NCI-H69 (cell line): Measurements from ENCODE around the gene FXYD5.

Source experiments
- DNase-seq: peaks from one replicate; lab custom pipeline; 2025; lab: John Stamatoyannopoulos, UW

The FXYD5 gene, protein sequence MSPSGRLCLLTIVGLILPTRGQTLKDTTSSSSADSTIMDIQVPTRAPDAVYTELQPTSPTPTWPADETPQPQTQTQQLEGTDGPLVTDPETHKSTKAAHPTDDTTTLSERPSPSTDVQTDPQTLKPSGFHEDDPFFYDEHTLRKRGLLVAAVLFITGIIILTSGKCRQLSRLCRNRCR

DNA sequence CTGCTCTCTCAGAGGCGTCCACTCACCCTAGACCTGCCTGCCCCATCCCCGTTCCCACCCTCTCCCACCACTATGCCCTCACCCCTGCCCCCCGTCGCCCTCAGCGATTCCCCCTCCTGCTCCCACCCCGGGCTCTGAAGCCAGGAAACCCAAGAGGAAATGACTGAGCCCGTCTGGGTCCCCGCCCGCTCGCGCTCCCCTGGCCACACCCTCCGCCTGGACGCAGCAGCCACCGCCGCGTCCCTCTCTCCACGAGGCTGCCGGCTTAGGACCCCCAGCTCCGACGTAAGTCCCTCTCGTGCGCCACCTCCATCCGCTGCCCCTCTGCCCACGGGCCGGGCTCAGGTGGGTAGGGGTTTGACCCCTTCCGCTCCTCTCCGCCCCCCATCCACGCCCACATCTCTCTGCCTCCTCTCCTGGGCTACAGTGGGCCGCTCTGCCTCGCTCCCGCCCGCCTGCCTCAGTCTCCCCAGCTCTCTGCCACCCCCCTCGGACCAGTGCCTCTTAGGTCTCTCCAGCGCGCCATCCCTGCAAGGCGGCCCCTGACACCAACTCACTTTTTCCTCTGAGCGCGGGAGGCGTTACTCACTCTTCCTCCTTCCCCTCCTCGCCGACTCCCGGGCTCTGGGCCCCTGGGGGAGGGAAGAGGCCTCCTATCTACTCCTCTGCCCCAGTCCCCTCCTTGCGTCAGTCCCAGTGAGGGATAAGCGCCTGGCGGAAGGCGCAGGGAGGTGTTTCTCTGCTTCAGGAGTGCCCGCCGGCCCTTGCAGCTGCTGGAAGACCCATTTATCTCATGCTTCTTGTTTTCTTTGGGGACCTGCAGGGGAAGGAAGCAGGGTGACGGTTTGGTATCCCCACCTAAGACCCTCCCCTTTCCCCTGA is at the start of gene FXYD5:
TSS of gene FXYD5 (plus strand) at position 211 of the 882 bp plus-strand sequence. CDS start 816 bp downstream, outside the sequence.
- DNase-seq: peak; percentile 61

DNA sequence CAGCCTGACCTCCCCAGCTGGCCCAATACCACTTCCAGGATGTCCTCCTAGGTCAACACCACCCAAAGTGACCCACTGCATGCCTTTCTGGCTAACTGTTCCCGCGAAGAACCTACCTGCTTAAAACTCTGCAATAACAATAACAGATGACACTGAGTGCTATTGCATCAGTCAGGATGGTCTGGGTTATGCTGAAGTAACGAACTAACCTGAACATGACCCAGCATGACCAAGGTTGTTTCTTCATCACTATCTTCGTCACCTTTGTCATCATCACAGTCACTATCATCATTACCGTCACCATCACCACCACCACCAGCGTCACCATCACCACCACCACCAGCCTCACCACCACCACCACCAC is 49.5 kb upstream of the FXYD5 start:
- DNase-seq: no peak

DNA sequence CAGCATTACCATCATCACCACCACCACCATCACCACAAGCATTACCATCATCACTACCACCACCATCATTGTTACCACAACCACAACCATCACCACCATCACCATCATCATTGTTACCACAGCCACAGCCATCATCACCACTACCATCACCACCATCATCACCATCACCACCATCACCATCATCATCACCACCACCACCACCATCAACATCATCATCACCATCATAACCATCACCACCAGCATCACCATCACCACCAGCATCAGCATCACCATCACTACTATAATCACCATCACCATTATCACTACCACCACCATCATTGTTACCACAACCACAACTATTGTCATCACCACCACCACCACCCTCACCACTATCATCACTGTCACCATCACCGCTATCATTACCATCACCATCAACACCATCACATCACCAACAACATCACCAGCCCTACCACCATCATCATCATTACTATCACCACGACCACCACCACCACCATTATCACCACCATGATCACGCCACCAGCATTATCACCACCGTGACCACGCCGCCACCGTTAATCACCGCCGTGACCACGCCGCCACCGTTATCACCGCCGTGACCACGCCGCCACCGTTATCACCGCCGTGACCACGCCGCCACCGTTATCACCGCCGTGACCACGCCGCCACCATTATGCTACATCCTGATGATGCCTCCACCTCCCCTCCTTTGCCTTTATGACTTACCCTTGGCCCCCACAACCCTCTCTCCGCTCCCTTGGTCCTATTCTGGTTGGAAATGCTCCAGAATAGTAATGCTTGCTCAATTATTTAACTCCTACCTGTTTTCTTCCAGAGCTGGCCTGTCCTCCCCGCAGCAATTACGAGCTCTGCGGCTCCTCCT is 48.9 kb upstream of the FXYD5 start:
- no peak for DNase-seq

DNA sequence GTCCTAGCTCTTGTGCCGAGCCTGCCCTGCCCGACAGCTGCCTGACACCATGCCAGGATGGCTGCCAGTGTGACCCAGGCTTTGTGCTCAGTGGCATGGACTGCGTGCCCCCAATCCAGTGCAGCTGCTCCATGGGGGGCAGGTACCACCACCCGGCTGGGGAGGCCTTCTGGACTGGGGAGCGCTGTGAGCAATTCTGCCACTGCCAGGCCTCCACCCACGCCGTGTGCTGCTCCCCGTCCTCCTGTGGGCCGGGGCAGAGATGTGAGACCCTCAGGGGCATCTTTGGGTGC is 48.3 kb upstream of the FXYD5 start:
- no peak for DNase-seq

DNA sequence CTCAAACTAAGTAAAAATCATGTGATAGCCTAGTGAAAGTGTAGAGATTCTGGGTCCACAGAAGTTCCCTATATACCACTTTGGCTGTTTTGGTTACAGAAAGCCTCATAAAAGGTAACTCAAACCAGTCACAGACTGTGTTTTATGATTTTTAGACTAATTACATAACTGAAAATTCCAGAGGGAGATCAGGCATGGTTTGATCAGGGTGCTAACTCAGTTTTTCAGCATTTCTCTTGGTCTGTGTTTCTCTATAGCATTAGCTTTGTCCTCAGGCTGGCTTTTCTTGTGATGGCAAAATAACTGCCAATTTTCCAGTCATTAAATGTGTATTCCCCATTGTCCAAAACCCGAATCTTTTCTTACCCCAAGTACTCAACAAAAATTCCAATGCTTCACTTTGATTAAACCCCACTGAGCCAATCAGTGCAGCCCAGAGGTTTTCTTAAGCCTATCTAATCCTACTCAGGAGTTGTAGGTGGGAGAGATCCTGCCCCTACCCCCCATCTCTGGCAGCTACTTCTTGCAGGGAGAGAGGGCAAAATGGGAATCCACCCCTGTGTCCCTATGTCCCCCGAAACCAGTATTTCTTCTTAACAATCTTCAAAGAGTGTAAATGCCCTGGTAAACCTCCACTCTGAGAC is 47.5 kb upstream of the FXYD5 start:
- DNase-seq: no peak

DNA sequence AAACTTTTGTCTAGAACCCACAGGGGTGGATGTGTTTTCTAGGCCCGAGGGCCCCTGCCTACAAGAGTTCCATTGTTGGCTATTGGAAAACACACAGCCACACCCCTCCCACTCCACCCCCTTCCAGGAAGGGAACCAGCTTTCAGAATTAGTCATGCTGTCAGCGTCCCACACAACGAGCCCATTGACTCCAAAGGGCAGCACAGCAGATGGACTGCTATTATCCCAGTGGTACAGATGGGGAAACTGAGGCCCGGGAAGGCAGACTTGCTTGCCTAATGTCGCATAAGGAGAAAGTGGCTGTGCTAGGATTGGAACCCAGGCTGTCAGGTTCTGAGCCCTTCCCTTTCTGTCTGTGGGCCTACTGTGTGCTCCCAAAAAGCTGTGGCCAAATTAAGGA is 47.0 kb upstream of the FXYD5 start:
- DNase-seq: peak; percentile 36

DNA sequence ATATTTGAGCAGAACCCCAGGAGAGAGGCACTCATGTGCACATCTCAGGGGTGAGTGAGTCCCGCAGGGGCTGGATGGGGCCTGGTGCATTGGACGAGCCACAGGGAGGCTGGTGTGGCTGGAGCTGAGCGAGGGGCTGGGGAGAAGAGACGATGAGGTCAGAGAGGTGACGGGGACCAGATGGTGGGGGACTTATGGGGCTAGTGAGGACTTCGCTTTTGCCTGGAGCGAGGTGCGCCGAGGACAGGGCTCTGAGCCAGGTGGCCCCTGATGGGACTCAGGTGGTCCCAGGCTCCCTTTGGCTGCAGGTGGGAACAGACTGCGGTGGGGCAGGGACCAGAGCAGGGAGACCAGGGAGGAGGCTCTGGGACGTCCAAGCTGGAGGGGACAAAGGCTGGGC is 45.8 kb upstream of the FXYD5 start:
- DNase-seq: no peak

DNA sequence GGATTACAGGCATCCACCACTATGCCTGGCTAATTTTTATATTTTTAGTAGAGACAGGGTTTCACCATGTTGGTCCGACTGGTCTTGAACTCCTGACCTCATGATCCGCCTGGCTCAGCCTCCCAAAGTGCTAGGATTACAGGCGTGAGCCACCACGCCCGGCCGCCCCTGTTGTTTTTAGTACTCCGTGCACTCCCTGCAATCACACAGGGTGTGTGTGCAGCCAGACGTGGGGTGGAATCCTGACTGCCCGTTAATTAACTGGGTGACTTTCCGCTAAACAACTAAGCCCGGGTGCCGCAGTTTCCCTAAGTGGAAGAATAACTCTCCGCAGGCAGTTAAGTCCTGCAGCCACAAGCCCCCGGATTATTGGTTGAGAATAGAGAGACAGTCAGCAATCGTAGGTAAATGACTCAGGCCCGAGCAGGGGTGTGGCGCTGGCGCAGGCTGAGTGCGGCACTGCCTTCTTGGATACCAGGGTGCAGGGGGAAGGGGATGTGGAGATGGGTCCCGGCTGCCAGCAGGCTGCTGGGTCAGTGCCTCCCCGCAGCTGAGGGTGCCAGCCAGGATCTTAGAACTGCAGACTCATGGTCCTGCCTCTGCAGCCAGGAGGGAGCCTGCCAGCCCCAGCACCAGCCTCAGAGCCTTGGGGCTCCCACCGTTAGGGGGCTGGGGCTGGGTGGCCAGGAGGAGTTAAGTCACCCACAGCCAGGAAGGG is 45.0 kb upstream of the FXYD5 start:
- DNase-seq: peak; percentile 60

DNA sequence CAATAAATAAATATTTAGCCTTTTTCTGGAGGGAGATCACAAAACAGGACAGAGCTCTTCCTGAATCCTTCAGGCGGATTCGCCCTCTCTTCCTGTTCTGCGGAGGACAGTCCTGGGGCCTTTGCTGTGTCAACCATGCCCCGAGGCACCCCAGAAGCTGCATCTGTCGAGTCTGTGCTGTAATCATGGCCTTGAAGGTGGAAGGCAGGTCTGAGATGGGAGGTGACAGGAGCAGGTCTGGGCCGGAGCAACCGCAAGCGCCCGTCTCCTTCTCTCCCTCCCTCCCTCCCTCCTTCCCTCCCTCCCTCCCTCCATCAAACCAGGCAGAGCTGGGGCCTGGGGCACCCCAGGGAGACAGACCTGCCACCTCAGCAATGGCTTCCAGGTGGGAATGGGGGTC is 43.6 kb upstream of the FXYD5 start:
- peak; percentile 20 for DNase-seq

DNA sequence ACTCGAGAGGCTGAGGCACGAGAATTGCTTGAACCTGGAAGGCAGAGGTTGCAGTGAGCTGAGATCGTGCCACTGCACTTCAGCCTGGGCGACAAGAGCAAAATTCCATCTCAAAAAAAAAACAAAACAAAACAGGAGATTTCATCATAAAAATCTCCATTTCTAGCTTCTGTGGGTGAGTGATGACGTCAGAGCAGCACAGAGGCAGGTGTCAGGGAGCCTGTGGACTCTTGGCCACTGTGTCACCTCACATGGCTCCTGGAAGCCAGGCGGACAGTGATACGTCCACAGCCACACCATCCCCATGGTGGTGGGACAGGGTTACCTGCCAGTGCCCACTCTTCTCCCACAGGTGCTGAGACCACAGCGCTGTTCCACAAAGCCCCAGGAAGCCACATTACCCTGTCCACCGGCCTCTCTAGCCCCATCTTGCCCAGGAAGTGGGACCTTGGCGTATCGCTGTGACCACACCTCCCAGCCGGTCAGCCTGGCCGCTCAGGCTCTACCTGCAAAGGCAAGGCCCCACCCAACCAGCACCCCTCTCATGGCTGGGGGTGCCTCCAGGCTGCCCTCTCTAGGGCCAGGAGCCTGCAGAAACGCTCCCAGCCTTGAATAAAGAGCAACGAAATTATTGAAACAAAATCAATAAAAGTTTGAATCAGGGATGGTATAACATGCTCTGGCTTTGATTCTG is 41.4 kb upstream of the FXYD5 start:
- no peak for DNase-seq

DNA sequence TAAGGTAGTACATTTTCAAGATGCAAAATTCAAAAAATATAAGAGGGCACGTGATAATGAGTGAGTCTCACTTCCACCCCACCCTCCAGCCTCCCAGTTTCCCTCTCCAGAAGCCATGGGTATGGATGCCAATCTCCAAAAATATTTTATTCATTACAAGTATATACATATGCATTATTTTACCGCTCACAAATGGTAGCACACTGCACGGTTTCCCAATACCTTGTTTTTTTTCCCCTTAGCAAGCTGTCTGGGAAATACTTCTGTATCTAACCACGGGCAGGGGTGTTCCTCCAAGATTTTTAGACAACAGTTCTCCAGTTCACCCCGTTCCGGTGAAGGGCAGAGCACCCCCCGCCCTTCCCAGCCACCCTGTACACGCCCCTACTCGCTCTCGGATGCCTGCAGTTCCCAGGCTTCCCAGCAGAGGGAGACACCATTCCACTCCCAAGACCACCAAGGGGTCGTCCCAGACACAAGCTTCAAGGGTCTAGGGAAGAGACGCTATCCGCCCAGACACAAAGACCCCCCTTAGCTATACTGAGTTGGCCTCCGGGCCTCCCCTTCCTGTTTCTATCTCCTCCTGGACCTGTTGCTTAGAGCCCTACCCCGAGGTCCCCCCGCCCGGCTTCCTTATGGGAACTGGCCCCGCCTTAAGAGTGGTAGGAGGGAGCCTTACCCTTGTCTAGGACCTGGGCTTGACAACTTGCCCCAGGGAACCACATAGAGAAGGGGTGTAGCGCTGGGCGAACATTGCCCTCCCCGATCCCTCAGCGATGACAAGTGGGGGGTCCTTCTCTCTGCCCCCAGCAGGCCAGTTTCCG is 40.0 kb upstream of the FXYD5 start:
- peak; percentile 92 for DNase-seq

DNA sequence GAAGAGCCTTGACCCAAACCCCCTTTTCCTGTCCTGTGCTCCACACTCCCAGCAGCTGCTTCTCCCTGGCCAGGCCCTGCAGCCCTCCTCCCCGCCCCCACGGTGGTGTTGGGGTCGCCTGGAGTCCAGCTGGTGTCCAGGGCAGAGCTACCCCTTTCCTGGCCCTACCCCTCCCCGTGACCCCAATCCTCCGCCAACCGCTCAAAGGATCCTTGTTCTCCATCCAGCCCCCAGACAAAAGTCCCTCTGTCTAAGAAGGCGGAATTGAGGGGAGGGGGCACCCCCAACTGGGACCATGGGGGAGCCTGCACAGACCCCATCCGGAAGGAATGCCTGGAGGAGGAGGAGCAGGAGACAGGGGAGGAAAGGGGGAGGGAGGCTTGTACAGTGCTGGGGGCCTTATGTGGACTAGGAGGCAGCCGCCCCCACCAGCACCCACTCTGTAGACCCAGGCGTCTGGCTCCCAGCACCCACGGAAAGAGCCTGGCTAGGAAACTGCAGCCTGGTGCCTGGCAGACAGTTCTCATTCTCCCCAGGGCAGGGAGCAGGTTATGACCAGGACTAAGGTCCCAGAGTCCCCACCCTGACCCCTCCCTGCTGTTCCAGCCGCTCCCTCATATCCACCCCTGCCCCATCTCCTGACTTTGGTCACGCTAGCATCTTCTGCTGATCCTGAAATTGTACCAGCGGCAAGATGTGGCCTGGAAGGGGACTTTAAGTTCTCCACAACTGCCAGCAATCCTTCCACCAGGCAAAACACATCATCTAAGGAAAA is 39.2 kb upstream of the FXYD5 start, which contains the start of gene FXYD3:
TSS of gene FXYD3 (plus strand) at position 647 of the 775 bp plus-strand sequence. CDS start 3,554 bp downstream, outside the sequence.
- peak; percentile 72 for DNase-seq

DNA sequence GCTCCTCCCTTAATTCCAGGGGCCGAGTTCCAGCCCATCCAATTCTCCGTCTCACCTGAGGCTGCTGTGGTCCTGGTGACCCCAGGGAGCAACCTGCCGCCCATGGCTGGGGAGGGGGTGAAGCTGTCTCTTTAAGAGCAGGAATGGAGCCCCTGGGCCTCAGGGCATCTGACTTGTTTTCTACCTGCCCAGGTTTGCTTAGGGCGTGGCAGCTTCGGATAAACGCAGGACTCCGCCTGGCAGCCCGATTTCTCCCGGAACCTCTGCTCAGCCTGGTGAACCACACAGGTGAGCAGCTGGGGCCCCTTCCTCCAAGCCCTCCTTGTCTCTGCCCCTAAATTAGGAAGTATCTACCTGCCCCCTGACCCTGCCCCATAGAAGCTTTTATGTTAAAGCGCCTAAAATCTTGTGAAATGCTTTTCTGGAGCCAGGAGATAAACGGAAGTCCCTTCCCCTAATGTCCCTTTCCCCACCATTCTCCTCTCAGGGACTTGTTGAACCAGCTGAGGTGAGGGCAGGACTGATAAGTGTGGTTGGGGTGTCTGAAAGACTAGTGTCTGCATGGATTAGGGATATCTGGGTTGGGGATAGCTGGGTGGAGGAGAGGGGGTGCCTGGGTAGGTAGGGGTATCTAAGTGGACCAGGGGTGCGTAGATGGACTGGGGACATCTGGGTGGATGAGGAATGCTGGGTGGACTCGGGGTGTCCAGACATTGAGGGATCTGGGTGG is 38.3 kb upstream of the FXYD5 start:
- DNase-seq: peak; percentile 96

DNA sequence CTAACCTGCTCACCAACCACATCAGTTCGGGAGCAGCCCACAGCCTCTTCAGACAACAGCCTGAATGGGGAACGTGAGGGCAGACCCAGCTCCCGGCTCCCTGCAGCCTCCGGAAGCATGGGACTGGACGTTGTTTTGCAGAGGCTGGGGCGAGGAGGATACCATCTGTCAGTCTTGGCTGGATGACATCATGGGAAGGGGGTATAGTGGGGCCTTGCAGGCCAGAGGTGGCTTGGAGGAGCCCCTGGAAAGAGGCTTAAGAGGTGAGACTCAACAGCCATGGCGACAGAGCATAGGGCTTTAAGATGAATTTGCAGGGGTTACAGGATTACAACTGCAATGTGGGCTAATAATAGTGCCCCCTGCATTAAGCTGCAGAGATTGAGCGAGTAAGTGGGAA is 37.4 kb upstream of the FXYD5 start:
- DNase-seq: peak; percentile 93

DNA sequence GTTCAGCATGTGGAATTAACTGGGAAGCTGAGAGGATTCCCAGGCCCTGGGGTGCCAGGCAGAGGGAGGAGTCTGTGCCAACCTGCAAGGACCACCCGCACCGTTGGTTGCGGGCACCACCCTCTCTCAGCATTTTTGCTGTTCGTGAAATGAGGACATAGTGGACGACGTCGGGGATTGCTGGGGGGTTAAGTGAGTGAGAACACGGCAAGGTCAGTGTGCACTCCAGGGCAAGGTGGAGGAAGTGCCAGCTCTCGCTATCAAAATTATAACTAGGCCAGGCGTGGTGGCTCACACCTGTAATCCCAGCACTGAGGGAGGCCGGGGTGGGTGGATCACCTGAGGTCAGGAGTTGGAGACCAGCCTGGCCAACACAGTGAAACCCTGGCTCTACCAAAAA is 36.7 kb upstream of the FXYD5 start:
- DNase-seq: peak; percentile 60

DNA sequence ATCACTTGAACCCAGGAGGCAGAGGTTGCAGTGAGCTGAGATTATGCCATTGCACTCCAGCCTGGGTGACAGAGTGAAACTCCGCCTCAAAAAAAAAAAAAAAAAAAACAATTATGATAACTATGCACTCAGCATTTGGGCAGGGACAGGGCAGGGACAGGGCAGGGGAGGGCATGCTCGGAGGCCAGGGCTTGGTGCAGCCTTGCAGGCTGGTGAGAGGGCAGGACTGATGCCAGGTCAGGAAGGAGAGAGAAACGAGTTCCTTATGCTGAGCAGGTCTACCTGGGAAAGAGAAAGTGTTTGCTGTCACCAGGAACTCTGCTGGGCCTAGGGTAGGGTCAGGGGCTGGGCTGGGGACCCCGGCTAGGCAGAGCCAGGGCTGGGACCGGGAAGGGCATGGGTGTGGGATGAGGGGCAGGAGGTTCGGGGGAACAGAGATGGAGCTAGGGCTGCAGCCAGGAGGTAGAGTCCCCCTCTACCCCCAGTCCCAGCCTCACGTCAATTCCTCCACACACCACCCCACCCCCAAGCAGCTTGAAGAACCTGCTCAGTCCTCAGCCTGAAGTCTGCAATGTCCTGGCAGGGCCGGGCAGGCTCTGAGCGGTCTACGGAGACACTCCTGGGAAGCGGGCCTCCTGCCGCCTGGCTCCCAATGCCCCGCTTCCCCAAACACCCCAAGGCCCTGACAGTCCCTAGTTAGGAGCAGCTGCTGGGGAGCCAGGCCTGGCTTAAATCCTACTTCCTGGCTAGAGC is 36.1 kb upstream of the FXYD5 start:
- DNase-seq: peak; percentile 41

DNA sequence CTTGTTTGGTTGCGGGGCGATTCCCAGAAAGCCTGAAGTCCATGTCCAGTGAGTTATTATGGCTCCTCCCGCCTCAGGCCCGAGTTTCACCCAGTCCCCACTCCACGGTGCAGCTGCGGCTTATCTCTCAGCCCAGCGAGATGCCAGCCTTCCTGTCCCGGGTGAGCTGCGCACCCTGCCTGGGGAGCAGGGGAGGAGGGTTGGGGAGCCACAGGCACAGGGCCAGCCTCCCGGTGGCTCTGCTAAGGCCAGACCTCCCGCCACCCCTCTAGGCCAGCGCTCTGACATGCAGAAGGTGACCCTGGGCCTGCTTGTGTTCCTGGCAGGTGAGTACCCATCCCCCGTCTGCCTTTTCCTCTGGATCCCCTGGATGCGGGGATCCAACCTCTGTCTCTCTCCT is 35.4 kb upstream of the FXYD5 start:
- DNase-seq: peak; percentile 52
